ENCODE measurements around the gene RNF215.
"Not testable (repeated sequence)": the region's sequence is repeated elsewhere in the genome, so short reads cannot be mapped to it uniquely, and the experiment has no call there.

Gene RNF215

GRCh38 chr22:30420347-30421125, 33.3 kb upstream of the RNF215 start:
- DNase-seq, result no peak

- no peak for DNase-seq
Measured at GRCh38 chr22:30416837-30417236, 29.6 kb upstream of the RNF215 start.

GRCh38 chr22:30416403-30416802, 29.2 kb upstream of the RNF215 start:
- no peak for DNase-seq

- no peak for DNase-seq
Measured at GRCh38 chr22:30414525-30415047, 27.4 kb upstream of the RNF215 start.

- DNase-seq, result no peak
Measured at GRCh38 chr22:30413745-30414524, 26.7 kb upstream of the RNF215 start.

- no peak for DNase-seq
Measured at GRCh38 chr22:30413001-30413400, 25.8 kb upstream of the RNF215 start.

GRCh38 chr22:30411780-30412179, 24.6 kb upstream of the RNF215 start:
- no peak for DNase-seq

GRCh38 chr22:30408388-30409102, 21.3 kb upstream of the RNF215 start:
- DNase-seq, result peak; percentile 74

- DNase-seq, result no peak
Measured at GRCh38 chr22:30406400-30406799, 19.2 kb upstream of the RNF215 start.

GRCh38 chr22:30405731-30406130, 18.5 kb upstream of the RNF215 start:
- DNase-seq, result no peak

- DNase-seq, result no peak
Measured at GRCh38 chr22:30404307-30404706, 17.1 kb upstream of the RNF215 start.

GRCh38 chr22:30402766-30403104, 15.5 kb upstream of the RNF215 start:
- DNase-seq, result not testable (repeated sequence)

GRCh38 chr22:30402028-30402765, 15.0 kb upstream of the RNF215 start:
- peak; percentile 39 for DNase-seq

GRCh38 chr22:30401024-30401423, 13.8 kb upstream of the RNF215 start:
- not testable (repeated sequence) for DNase-seq

- DNase-seq, result no peak
Measured at GRCh38 chr22:30400159-30400558, 12.9 kb upstream of the RNF215 start.

- no peak for DNase-seq
Measured at GRCh38 chr22:30399718-30400117, 12.5 kb upstream of the RNF215 start.

- DNase-seq, result peak; percentile 62
Measured at GRCh38 chr22:30398685-30399680, 11.8 kb upstream of the RNF215 start.

GRCh38 chr22:30397656-30398635, 10.7 kb upstream of the RNF215 start:
- DNase-seq, result no peak

- DNase-seq, result no peak
Measured at GRCh38 chr22:30396871-30397655, 9.9 kb upstream of the RNF215 start, which contains the start of gene SEC14L2. Gene SEC14L2, plus strand, starts transcription at chr22:30397018. Its CDS starts 99 bp downstream, at chr22:30397117.

Data from OCI-M1 (cell line).